ENCODE data around the gene VASH2.

VASH2 gene

DNA sequence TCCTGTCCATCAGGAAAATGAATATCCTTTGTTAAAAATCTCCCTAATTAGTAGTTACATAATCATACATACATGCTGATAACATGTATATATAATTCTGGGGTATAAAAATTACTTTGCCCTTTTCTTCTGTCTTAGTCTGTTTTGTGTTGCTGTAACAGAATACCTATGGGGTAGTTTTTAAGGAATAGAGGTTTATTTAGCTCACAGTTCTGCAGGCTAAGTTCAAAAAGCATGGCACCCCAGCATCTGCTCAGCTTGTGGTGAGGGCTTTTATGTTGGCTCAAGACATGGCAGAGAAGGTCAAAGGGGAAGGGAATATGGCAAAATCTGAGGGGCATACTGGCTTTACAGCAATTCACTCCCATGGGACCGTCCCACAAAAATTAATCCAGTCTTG is 84.4 kb downstream of the VASH2 start:
- H3K4me3 ChIP-seq (ENCODE audit: low read depth, low read length): no peak overlapping the region
- no peaks in the 10 kb centered on the region for H3K9me3 ChIP-seq (ENCODE audit: control insufficient read depth, low read length)
- H3K9ac ChIP-seq: no peak overlapping the region
- H3K27ac ChIP-seq: no peak overlapping the region
- H3K36me3 ChIP-seq (ENCODE audit: control insufficient read depth, insufficient read depth, low read length): no peaks in the 10 kb centered on the region
- H3K79me2 ChIP-seq: no peaks in the 10 kb centered on the region
- no peak overlapping the region for H3K4me2 ChIP-seq (ENCODE audit: low read length)
- no peaks in the 10 kb centered on the region for H3K27me3 ChIP-seq (ENCODE audit: control insufficient read depth, insufficient read depth, low read length)
- TF ChIP-seq, protein P1, sequence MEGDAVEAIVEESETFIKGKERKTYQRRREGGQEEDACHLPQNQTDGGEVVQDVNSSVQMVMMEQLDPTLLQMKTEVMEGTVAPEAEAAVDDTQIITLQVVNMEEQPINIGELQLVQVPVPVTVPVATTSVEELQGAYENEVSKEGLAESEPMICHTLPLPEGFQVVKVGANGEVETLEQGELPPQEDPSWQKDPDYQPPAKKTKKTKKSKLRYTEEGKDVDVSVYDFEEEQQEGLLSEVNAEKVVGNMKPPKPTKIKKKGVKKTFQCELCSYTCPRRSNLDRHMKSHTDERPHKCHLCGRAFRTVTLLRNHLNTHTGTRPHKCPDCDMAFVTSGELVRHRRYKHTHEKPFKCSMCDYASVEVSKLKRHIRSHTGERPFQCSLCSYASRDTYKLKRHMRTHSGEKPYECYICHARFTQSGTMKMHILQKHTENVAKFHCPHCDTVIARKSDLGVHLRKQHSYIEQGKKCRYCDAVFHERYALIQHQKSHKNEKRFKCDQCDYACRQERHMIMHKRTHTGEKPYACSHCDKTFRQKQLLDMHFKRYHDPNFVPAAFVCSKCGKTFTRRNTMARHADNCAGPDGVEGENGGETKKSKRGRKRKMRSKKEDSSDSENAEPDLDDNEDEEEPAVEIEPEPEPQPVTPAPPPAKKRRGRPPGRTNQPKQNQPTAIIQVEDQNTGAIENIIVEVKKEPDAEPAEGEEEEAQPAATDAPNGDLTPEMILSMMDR (IDR thresholded peaks at IDR 0.05): no peak
- H3K4me1 ChIP-seq: no peaks in the 10 kb centered on the region
- H2AFZ ChIP-seq: no peak overlapping the region

DNA sequence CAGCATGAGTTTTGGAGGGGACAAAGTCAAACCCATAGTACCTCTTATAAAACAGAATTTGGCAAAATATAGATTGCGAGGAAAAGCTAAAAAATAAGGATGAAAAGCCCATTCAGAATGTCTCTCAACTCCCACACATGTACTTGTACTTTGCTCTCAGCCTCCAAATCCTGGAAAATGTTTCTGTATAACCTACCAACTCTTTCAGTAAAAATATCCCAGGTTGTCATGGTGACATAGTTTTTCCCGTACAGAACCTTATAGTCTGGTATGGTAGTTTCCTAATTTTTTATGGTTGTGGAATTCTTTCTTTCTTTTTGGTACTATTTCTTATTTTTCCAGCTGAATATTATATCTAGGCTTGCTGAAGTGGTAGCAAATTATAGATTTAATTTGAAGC is 85.2 kb downstream of the VASH2 start:
- no peak overlapping the region for H3K9ac ChIP-seq
- H3K4me1 ChIP-seq: no peaks in the 10 kb centered on the region
- H3K27ac ChIP-seq: no peak overlapping the region
- H3K27me3 ChIP-seq (ENCODE audit: control insufficient read depth, insufficient read depth, low read length): no peaks in the 10 kb centered on the region
- H3K4me3 ChIP-seq (ENCODE audit: low read depth, low read length): no peak overlapping the region
- TF ChIP-seq, protein P1 (IDR thresholded peaks at IDR 0.05): no peak
- H3K79me2 ChIP-seq: no peaks in the 10 kb centered on the region
- H3K9me3 ChIP-seq (ENCODE audit: control insufficient read depth, low read length): no peaks in the 10 kb centered on the region
- H3K4me2 ChIP-seq (ENCODE audit: low read length): no peak overlapping the region
- no peak overlapping the region for H2AFZ ChIP-seq
- H3K36me3 ChIP-seq (ENCODE audit: control insufficient read depth, insufficient read depth, low read length): no peaks in the 10 kb centered on the region
